Hippocampal formation (tissue), 2 donors: Measurements from ENCODE around the gene KCNF1.

ENCODE experiments used
- DNase-seq, 2 donors: peaks; one replicate each; lab custom pipeline; 2025; lab: John Stamatoyannopoulos, UW

Gene KCNF1

DNA sequence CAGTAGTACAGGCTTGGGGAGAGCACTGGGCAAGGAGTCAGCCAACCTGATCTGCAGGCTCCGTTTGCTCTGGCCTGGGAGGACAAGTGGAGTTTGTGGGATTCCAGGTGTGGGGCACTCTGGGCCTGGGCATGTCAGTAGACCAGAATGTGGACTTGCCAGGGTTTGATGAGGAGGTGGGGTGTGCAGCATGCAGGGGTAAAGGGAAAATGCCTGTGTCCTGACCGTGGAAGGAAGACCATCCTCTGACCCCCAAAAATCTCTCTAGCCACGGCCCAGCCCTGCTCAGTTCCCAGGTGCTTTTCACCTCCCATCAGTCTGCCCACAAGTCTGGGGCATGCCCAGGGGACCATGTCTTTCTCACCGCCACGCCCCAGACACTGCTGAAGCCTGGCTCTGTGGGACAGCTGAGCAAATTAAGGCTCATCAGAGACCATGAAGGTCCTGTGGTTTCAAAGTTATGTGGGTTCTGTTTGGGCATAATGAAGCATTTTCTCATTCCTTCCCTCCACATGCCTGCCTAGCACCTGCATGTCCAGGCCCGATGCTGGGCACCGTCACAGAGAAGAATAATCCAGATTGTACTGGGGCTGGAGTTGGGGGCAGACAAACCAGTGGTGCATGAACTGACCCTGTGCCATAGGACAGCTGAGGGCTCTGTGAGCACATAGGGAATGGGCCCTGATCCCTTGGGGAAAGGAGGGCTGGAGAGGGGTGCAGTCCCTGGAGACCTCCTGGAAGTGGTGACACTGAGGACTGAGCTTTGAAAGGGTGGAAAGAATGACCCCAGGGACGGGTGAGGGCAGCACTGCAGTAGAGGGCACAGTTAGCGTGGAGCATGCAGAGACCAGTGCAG is 6.5 kb upstream of the KCNF1 start:
- DNase-seq = no peak

DNA sequence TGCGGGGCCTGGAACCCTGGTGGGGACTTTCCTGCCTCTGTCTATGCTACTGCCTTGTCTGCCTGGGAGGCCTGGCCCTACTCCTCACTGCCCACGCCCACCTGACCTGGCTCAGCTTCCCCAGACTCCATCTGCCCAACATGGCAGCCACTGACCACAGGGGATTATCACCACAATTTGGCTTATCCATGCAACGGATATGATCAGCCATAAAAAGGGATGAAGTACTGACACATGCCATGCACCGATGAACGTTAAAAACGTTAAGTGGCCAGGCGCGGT is 5.9 kb upstream of the KCNF1 start:
- DNase-seq = no peak

DNA sequence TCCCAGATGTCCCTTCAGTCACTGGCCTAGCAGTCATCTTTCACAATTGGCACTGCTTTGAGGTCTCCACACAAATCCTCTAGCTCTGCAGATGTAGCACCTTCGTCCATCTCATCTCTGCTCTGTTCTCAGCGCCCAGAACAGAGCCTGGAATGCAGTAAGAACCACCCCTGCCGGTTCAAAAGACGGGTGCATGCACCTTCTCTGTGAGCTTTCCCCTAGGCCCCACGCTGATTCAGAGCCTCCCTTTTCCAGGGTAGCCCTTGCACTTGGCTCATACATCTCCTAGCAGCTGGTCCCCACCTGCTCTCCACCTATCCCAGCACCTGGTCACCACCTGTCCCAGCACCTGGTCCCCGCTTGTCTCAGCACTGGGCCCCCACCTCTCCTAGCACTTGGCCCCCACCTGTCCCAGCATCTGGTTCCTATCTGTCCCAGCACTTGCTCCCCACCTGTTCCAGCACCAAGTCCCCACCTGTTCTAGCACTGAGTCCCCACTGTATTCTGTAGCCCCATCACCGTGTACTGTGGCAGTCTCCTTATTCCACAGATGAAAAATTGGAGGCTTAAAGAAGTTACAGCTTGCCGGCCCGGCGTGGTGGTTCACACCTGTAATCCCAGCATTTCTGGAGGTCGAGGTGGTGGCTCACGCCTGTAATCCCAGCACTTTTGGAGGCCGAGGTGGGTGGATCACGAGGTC is 4.7 kb upstream of the KCNF1 start:
- no peak for DNase-seq

DNA sequence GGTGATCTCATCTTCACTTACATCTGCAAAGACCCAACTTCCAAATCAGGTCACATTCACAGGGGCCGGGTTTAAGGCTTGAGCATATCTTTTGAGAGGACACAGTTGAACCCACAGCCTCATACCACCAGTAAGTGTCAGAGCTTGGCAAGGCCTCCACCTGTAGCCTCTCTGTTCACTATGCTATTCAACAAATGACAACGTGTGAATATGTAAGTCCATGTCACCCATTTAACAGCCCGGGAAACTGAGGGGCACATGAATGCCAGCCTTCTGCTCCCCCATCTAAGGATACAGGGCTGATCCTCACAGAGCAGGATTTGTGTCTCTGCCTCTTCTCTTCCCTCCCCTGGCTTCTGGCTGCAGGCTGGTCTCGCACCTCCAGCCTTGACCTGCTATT is 3.5 kb upstream of the KCNF1 start:
- no peak for DNase-seq

DNA sequence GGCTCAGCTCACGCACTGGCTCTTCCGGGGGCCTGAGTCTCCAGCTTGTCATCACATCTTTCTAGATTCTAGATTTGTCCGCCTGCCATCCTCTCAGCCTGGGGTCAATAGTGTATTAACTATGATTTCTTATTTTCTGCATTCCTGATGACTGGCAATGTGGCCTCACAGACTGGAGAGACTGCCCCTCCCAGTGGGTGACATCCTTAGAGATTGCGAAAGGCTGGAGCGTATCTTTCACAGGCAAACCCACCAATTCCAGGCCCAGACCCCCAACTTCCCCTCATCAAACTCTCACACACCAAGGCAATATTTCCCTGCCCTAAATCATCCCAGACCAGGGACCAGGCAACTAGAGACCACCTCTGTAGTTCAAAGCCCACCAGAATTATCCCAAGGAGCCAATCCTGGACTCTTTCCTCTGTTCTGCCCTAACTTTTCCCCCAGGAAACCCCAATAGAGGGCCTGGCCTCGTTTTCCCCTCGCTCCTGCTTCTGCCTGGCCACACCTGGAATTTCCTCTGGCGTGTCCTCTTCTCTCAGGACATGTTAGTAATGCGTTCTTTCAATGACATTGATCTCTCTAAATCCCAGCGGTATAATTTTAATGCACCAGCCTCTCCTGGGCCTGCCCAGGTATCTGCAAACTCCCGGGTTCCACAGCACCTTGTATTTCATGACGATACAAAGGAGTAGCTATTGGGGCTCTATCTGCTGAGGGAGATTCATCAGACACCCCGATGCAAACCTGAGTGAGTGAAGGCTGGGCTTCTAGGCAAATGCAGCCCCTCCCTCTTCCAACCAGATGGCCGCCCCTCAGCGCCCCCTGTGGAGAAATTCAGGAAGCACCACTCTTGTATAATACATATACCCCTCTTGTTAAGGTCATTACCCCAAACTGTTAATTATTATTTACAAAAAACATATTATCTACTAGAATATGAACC is 2.4 kb upstream of the KCNF1 start:
- no peak for DNase-seq

- DNase-seq = no peak
Observed at GRCh38 chr2:10909996-10910341, 1.8 kb upstream of the KCNF1 start.

- DNase-seq = no peak
Observed at GRCh38 chr2:10910625-10911024, 1.1 kb upstream of the KCNF1 start.

- no peak for DNase-seq
Observed at GRCh38 chr2:10912076-10912731, 470 bp downstream of the KCNF1 start.

GRCh38 chr2:10912796-10913455 is 1.2 kb downstream of the KCNF1 start:
- no peak for DNase-seq

DNA sequence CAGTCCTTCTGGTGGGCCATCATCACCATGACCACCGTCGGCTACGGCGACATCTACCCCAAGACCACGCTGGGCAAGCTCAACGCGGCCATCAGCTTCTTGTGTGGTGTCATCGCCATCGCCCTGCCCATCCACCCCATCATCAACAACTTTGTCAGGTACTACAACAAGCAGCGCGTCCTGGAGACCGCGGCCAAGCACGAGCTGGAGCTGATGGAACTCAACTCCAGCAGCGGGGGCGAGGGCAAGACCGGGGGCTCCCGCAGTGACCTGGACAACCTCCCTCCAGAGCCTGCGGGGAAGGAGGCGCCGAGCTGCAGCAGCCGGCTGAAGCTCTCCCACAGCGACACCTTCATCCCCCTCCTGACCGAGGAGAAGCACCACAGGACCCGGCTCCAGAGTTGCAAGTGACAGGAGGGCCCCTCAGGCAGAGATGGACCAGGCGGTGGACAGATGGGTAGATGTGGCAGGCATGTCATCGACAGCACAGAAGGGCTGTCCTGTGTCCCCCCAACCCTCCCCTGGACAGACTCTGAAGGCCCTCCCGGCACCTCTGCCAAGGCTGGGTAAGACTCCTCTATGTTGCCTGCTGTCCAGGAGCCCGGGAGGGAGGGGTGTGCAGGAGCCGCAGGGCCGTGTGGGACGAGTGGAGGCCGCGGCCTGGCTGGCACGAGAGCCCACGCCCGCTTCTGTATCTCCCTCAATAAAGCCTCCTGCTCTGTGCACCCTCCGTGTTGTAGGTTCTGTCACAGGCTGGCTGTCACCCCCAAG is 2.0 kb downstream of the KCNF1 start:
- no peak for DNase-seq

DNA sequence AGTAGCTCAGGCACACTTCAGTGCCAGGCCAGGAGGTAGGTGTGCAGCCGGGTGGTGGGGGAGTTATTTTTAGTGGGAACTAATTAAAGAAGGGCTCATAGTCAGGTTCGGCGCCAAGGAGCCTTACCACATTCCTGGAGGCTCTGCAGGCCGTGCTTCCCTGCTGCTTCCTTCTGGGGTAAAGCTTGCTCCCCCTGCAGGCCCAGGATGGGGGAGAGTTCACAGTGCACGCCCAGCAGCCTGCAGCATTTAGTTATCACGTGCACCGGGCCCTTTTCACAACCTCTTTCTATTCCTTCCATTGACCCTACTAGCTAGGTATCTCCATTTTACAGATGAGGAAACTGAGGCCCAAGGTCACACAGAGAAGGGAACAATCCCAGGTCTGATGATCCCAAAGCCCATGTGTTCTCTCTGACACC is 2.5 kb downstream of the KCNF1 start:
- DNase-seq = no peak

GRCh38 chr2:10915236-10915635 is 3.5 kb downstream of the KCNF1 start:
- no peak for DNase-seq

DNA sequence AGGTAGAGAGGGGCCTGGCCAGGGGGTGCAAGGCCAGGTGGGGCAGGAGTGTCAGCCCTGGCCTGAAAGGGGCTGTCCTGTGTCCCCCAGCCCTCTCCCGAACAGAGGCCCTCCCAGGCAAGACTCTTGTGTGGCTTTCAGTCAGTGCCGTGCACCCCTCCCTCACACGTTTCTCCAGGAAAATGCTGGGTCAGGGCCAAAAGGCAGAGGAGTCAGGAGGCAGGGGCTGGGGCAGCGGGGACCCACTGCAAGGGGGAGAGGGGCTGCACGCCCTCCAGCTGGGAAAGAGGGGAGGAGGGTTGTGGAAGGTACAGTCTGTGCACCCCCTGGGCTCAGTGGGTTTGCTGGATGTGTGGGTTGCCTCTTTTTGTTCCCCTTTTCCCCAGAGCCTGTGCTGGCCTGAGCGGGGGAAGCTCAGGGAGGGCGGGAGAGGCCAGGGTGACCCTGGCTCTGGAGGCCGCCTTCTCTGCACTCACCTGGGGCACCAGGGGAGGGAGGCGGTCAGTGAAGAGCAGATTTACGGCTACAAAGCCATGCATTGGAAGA is 4.1 kb downstream of the KCNF1 start:
- no peak for DNase-seq

- no peak for DNase-seq
Observed at GRCh38 chr2:10916953-10917352, 5.2 kb downstream of the KCNF1 start.

- DNase-seq = no peak
Observed at GRCh38 chr2:10917927-10918326, 6.2 kb downstream of the KCNF1 start.

GRCh38 chr2:10918661-10919409 is 7.1 kb downstream of the KCNF1 start:
- no peak for DNase-seq

DNA sequence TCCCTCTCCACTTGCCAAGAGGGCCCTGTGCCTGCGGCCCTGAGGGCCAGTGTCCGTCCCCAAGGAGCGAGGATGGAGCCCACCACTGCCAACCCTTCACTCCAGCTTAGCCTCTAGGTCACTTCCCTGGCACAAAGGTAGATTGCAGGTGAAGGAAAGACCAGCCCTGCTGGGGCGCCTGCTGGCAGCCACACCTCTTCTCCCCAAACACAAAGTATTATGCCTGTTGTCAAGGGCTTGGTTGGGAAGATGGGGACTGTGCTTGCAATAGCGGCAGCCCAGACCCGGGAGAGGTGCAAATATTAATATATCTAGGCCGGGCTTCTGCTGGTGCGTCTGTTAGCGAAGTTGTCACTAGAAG is 7.7 kb downstream of the KCNF1 start:
- DNase-seq = no peak

- no peak for DNase-seq
Observed at GRCh38 chr2:10919771-10920621, 8.3 kb downstream of the KCNF1 start.
